A673 (cell line): ENCODE measurements around the gene CAPS2.

Source experiments
- CTCF ChIP-seq: fragments of 300-800, 200-600 bp; sonication (generic); conservative IDR thresholded peaks from 2 replicates; pipeline ENCODE4 v1.5.1; 2017; ENCODE audit warnings: low read depth, mild to moderate bottlenecking, antibody characterized with exemption, low read length, moderate library complexity, mixed read lengths
- EZH2 ChIP-seq: fragments of 200-600 bp; sonication (generic); IDR thresholded peaks from 2 replicates; pipeline ENCODE4 v1.6.1; 2017; ENCODE audit warnings: borderline replicate concordance, low read depth, mild to moderate bottlenecking, mixed read lengths, antibody characterized with exemption, low read length; ENCODE audit not compliant: poor library complexity, severe bottlenecking

DNA sequence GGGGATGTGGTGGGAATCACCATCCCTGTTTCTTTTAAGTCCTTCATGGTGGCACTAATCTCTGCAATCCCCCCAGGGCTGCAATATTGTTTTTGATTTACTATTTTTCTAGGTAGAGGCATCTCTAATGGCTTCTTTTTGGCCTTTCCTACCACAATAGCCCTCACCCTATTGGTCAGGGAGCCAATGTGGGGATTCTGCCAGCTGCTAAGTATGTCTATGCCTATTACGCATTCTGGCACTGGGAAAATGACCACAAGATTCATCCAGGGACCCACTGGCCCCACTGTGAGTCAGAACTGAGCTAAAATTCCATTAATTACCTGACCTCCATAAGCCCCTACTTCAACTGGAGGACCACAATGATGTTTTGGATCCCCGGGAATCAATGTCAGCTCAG lies 44.8 kb upstream of the CAPS2 start:
- TF ChIP-seq CTCF (no peak), EZH2 (no peak)
